Measurements from ENCODE around the gene FLRT2.

Gene FLRT2

DNA sequence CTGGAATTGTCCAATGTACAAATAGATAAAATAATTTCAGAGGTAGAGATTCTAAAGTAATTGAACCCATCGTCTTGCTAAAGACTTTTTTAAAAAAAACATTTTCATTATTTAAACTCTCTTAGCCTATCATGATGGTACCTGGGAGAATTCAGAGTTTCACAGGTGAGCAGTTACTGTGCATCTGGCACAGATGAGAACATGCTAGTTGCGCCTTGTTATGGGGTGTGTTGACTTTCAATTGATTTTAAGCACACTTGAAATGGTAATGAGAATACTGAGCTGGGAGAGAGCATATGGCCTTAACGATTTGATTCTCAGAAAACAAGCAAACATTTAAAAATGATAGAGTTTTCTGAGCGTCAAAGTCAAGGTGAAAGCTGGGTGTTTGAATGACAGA lies 66.6 kb downstream of the FLRT2 start:
- no peak for DNase-seq (ENCODE audit: low spot score)

DNA sequence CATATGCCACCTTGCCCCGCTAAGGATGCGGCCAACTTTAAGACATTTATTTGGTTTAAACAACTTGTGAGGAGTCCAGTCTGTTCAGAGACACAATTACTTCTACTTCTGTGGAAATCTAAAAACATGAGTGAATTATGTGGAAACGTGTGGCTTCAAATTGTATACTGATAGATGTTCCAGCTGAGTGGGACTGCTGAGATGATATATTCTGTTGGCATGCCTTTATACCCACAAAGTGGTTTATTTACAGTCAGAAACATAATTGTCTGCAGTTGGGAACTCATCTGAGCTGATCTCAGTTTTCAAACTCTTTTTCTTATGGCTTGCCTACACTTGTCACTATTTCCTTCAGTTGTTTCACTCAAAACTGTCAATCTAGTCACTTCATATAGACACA lies 67.8 kb downstream of the FLRT2 start:
- DNase-seq (ENCODE audit: low spot score) = no peak

DNA sequence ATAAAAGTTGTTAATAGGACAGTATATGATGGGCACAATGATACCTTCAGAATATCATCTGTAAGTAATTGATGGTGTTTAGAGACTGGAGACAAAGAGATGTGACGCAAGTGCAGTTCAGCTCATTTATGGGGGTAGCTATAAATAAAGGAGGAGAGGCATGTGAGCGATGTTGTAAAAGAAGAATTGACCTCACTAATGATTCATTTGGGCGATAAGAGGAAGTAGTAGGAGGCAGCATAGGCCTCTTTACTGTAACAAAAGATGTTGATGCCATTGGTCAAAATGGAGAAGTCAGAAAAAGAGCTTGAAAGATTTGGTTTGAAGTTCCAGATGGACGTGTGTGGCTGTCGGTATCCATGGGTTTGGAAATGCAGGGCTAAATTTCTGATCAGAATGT lies 70.0 kb downstream of the FLRT2 start:
- no peak for DNase-seq (ENCODE audit: low spot score)

DNA sequence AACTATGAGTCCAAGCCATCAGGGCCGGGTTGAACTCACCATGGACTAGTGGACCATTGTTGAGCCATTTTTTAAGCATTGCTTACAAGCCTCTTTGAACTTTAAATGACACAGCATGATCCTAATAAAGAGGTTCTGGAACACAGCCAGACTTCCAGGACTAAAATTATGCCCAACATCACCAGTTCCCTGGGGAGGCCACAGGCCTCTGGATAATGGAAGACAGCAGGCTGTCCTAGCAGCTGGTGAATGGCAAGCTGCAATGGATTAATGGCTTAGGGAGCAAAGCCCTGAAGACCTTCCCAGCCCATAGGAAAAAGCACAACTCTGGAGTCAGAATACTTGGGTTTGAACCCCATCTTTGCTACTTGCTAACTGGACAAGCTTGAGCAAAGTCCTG lies 71.3 kb downstream of the FLRT2 start:
- DNase-seq (ENCODE audit: low spot score) = no peak

DNA sequence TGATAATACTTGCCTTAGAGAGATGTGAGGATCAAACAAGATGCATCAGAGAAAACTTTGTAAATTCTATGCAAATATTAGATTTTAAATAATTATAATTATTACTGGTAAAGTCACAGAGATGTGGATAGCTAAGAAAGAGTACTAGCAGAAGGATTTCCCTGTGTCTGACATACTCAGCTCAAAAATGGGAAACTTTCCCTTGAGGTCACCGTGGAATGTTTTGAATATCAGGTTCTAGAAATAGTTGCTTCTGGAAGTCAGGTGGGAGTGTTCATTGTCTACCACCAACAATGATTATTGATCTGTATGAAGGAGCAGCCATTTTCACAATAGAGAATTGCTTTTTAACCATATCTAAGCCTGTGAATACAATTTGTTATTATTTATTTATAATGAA lies 71.7 kb downstream of the FLRT2 start:
- DNase-seq (ENCODE audit: low spot score) = no peak

DNA sequence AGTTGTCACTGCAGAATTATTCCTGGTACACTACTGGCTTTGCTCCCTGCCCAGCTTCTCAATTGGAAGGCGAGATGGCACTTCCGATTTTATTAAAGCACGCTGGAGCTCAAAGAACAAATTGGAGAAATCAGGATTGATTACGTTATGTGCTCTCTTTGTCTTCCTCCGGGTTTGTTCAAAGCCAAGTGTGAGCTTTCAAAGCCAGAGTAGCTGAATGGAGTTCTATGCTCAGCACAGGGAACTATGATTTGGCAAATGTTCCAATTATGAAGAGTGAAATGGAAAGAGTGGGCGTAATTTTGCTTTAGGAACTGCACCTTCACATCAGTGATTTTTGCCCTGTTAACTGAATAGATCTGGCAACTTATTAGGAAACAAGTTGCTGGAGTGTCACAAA lies 72.4 kb downstream of the FLRT2 start:
- DNase-seq (ENCODE audit: low spot score) = no peak

DNA sequence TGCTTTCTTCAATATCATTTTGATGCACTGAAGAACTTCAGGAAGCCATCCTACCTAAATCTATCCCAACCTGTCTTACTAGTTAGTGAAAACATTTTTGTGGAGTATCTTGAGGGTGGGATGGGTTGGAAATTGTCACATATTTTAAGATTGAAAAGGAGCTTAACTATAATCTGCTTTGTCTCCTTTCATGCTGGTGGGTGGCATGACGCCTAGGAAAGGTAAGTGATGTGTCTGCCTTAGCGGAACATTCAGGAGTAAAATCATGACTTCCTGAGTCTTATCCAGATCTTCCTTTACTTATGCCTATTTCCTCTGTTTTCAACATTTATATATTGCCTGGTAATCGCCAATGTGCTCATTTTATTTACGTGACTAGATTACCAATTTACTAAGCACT lies 74.1 kb downstream of the FLRT2 start:
- DNase-seq (ENCODE audit: low spot score) = no peak

DNA sequence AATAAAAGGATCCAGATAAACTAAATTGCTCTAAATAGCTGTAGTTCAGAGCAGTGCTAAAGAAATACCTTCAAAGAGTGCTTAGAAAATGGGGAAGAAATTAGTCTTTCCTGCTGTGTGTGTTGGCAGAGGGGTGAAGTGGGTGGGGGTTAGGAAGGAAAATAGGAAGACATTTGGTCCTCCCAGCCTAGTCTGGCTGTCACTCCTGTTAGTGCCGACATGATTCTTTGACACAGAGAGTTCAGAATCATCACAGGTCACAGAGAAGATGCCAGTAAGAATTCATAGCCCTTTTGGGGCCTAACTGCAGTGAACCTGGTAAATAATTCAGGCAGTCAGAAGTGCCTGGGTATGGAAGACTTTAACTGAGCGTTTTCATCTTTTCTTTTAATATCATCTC lies 74.8 kb downstream of the FLRT2 start:
- DNase-seq (ENCODE audit: low spot score) = no peak

DNA sequence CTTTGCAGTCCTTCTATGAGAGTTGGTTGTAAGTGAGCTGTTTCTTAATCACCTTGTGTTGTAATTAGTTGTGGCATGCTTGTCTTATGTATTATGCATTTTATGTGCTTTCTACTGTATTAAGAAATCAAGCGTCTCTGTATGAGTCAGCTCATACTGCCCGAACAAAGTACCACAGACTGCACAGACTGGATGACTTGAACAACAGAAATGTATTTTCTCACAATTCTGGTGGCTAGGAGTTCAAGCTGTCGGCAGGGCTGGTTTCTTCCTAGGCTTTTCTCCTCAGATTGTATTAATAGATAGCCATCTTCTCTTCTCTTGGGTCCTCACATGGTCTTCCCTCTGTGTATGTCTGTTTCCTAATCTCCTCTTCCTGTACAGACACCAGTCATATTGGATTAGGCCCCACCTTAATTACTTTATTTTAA lies 77.7 kb downstream of the FLRT2 start:
- no peak for DNase-seq (ENCODE audit: low spot score)

DNA sequence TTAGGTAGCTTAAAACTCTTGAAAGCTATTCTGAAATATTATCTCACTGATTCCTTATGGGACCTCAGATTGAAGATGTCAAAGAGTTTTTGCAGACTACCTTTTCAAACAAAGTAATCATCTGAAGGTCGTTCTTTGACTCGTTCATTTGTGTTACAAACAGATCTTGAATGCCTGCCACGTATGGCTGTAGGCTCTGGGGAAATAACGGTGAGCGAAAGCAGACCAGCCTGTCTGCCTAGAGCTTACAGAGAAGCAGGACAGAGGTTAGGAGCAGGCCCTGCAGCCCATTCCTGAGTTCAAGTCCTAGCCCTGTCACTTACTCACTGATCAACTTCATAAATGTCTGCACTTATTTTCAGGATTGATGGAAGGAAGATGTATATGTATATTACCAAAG lies 83.6 kb downstream of the FLRT2 start:
- no peak for DNase-seq (ENCODE audit: low spot score)

DNA sequence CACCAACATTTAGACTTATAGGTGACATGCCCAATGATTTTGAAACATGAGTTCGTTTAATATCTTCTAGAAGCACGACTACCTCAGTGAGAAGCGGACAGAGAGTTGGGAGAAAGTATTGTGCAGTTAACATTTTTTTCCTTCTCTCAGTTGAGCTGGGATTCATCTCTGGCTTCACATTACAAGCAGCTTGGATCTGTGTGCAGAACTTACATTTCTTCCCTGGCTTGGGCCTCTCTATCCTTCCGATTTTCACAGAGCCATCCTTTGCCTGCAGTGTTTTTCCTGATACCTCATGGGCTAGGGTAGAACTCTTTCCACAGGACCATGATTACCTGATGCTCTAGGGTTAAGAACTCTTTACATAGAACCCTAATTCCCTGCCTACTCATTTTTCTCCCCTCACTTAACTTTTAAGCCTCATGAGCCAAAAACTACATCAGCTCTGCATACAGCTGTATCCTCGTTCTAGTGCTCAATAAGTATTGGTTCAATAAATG lies 86.5 kb downstream of the FLRT2 start:
- no peak for DNase-seq (ENCODE audit: low spot score)

DNA sequence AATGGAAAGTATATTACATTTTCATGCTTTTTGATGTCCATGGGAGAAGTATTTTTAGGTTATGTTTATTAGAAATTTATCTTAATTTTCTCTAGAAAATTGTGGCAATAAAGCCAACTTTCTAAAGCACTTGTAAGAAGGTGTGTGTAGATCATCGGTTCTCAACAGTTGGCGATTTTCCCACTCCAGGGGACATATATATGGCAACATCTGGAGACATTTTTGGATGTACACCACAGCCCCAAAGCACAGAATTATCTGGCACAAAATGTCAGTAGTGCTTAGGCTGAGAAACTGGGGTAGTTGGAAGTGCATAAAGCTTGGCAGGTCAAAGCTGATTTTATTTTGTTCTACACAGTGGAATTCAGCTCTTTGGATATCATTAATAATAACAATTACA lies 86.9 kb downstream of the FLRT2 start:
- no peak for DNase-seq (ENCODE audit: low spot score)

DNA sequence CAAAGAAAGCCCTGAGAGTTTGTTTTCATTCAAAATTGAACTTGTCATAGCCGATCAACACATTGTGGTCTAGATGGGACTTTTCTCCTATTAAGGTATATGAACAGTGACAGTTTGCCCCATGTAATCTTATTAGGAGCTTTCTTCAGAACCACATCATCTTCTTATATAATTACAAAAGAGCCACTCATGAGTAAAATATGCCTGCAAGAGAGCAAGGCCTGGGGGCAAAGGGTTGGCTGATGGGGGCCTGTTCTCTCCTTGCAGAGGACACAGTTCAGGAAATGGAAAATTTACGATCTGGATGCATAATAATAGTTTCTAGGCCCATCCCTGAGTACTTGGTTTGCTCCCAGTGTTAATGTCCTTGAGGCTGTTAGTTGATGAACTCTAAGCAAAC lies 87.8 kb downstream of the FLRT2 start:
- DNase-seq (ENCODE audit: low spot score) = no peak

DNA sequence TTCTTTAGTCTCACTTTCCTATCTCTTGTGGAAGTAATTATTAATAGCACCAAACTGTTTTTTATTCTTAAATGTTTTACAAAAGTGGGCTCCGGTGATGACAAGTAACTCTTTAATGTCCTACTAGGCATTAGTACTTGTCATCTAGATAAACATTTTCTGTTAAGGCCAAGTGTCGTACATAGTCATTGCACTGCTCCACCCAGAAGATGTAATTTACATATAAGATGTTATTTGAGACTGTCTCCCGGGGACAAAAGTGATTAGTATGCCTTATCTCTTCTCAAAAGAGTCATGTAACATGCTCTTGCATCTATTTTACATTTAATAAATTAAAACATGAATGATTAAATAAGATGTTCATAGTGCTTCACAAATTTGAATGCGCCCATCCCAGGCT lies 88.4 kb downstream of the FLRT2 start:
- no peak for DNase-seq (ENCODE audit: low spot score)

DNA sequence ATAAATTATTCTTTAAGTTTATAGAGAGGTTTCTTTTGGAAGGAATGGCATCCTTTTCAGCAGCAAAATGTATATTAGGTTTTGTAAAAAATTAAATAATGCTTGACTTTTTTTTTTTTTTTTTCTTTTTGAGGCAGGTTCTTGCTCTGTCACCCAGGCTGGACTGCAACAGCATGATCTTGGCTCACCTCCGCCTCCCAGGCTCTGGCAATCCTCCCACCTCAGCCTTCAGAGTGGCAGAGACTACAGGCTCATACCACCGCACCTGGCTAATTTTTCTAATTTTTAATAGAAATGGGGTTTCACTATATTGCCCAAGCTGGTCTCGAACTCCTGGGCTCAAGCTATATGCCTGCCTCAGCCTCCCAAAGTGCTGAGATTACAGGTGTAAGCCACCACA lies 89.0 kb downstream of the FLRT2 start:
- no peak for DNase-seq (ENCODE audit: low spot score)

DNA sequence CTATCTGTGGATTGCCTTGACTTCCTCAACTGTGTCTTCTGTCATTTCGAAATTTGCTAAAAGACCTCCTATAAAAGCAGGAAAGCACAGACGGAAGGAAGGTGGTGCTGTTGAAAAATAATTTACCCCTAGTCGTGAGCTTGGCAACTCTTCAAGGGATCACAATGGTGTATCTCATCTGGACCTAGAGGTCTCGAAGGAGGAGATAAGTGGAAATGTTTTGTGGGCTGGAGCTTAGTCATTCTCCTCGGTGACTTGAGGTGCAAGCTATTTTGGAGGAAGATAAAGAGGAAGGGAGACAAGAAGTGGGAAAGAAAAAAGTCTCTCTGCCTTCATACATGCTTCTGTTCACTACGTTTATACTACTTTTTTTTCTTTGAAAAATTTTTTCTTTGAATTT lies 89.9 kb downstream of the FLRT2 start:
- no peak for DNase-seq (ENCODE audit: low spot score)

DNA sequence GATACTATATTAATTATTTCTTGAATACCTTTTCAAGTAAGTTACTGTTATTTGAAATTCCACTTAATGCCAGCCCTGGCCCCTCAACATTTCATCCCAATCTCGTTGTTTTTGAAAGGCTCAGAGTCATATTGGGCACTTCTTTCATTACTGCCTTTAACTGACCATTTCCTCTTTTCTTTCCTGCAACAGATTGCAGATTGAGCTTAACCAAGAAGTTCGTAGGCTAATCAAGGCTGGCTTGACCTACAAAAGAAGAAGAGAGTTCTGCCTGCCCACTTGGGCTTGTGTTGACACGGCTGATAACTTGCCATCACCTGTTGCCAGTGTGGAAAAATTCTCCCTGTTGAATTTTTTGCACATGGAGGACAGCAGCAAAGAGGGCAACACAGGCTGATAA lies 91.0 kb downstream of the FLRT2 start:
- DNase-seq (ENCODE audit: low spot score) = no peak

DNA sequence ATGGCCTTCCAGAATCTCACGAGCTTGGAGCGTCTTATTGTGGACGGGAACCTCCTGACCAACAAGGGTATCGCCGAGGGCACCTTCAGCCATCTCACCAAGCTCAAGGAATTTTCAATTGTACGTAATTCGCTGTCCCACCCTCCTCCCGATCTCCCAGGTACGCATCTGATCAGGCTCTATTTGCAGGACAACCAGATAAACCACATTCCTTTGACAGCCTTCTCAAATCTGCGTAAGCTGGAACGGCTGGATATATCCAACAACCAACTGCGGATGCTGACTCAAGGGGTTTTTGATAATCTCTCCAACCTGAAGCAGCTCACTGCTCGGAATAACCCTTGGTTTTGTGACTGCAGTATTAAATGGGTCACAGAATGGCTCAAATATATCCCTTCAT lies 92.2 kb downstream of the FLRT2 start:
- no peak for DNase-seq (ENCODE audit: low spot score)

DNA sequence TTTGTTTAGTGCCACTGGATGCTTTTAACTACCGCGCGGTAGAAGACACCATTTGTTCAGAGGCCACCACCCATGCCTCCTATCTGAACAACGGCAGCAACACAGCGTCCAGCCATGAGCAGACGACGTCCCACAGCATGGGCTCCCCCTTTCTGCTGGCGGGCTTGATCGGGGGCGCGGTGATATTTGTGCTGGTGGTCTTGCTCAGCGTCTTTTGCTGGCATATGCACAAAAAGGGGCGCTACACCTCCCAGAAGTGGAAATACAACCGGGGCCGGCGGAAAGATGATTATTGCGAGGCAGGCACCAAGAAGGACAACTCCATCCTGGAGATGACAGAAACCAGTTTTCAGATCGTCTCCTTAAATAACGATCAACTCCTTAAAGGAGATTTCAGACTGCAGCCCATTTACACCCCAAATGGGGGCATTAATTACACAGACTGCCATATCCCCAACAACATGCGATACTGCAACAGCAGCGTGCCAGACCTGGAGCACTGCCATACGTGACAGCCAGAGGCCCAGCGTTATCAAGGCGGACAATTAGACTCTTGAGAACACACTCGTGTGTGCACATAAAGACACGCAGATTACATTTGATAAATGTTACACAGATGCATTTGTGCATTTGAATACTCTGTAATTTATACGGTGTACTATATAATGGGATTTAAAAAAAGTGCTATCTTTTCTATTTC lies 93.2 kb downstream of the FLRT2 start:
- no peak for DNase-seq (ENCODE audit: low spot score)

DNA sequence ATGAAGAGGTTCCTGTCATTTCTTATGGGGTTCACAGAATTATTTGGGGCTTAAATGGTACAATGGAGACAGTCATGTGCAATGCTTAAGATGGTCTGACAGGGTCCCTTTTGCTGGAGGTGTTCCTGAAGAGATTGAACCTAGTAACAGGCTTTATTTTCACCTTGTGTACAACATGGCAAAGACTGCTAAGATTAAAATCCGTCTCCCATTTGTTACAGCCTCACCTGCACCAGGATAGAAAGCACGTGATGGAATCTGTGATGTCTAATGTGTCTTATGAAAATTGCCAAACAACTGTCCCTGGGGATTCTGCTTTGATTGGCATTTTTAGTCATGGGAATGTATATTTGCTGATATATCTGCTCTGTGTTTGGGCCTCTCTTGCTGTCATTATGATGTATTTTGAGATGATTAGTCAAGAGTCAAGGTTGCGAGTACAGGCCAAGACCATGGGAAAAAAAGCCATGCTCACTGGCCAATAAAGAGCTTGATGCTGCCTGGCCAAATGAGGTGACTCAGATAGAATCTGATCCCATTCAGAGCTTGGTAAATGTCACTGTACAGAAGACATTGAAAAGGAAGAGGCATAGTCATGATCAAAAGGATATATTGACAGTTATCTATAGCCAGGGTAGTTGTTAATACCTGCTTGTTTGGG lies 96.1 kb downstream of the FLRT2 start:
- DNase-seq (ENCODE audit: low spot score) = no peak

DNA sequence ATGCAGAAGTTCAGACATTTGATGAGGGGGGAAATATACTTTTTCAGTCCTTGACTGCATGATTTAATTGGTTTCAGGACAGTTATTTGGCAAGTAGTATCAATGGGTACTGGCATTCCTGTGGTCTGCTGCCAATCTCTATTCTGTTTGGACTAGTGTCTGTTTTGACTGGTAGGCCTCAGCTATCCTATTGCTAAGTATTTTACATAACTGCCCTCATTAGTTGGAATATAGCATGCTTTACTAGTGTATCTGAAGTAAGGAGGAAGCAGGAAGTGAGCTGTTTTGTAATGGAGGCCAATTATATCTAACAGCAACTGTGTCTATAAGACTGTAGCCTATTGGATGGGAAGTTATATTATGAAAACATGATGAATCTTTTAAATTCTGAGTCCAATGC lies 104.3 kb downstream of the FLRT2 start:
- DNase-seq (ENCODE audit: low spot score) = no peak

DNA sequence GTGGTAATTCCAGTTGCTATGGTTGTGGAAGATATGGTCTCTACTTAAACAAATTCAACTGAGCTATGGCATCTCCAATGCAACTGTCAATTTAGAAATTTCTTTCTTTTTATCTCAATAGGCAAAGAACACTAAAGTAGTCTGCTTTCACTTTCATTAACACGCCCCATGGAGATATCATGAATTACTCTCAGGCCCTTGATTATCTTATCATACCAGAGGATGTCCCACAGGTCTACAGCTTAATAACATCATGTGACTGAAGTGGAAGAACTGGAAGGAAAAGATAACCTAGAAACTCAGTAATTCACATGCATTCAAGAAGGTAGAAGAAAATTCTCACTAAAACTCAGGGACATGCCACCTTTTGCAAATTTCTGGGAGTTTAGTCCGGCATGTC lies 114.3 kb downstream of the FLRT2 start:
- no peak for DNase-seq (ENCODE audit: low spot score)

DNA sequence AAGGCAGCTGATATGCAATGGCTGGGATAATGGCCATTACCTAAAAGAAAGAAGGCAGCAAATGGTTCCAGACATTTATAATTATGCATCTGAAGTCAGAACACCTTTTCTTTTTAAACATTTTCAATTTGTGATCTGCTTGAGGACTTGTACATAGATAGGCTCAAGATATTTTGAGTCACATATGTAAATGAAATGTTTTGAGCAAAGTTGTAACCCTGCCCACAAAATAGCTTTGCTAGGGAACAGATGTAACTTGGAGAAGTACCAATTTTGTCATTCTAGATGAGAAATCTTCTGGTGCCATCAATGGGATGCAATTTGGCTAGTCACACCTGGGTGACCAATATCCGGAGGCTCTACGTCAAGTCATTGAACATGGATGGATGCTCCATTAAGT lies 123.1 kb downstream of the FLRT2 start:
- no peak for DNase-seq (ENCODE audit: low spot score)

All from hematopoietic multipotent progenitor cell treated with erythropoietin and hydrocortisone succinate and interleukin-3 and kit ligand, for 15 days (in vitro differentiated cells).